Right lobe of liver (tissue), 6 donors: ENCODE results near the gene COX6A2. TPM values are rescaled to one million over a fixed set of nuclear protein-coding genes. Genes with fewer than 3 reads are reported as not detected.
A peak's percentile ranks its signal among the peaks of the same experiment; 100 is the strongest.

Experiments
- ATAC-seq, 4 donors: fragments of 200-7000 bp; cut with Tn5 transposase; one replicate each; pipeline ENCODE4 v1.9.1; 2020; ENCODE audit warnings: mild to moderate bottlenecking in 4 of 4, moderate library complexity in 4 of 4
- DNase-seq, 3 donors: peaks; one replicate each; pipeline ENCODE4 v3.0.0-alpha.2; 2020
- H3K27ac ChIP-seq, 3 donors: fragments of 200-600 bp; one replicate each; pipeline ENCODE4 v1.8.0; 2022
- H3K27me3 ChIP-seq, 2 donors: fragments of 200-600 bp; one replicate each; pipeline ENCODE4 v1.8.0; 2022
- H3K36me3 ChIP-seq, 4 donors: fragments of 200-600 bp; sonication (generic) in 1 of 4; one replicate each; pipeline versions ENCODE4 v1.5.1 to v1.8.0; 2017 to 2022; ENCODE audit warnings: control low read depth in 1 of 4
- H3K4me1 ChIP-seq, 4 donors: fragments of 200-600 bp; sonication (generic) in 1 of 4; one replicate each; pipeline versions ENCODE4 v1.5.1 to v1.8.0; 2017 to 2022; ENCODE audit warnings: control low read depth in 1 of 4
- H3K4me3 ChIP-seq, 3 donors: fragments of 200-600 bp; one replicate each; pipeline ENCODE4 v1.8.0; 2022
- H3K9me3 ChIP-seq, 4 donors: fragments of 200-600 bp; sonication (generic) in 1 of 4; one replicate each; pipeline versions ENCODE4 v1.5.1 to v1.8.0; 2017 to 2022; ENCODE audit warnings: control low read depth in 1 of 4
- CTCF ChIP-seq, 4 donors: fragments of 200-600 bp in 3 of 4; fragments of 450-650 bp in 1 of 4; IDR thresholded peaks; one replicate each; pipeline versions ENCODE4 v1.5.1 to v1.8.0; 2016 to 2022; ENCODE audit warnings: antibody characterized with exemption in 4 of 4, mild to moderate bottlenecking in 2 of 4
- POLR2A ChIP-seq: fragments of 450-650 bp; IDR thresholded peaks from one replicate; pipeline ENCODE4 v1.6.1; 2017; ENCODE audit warnings: antibody characterized with exemption, mild to moderate bottlenecking
- WGBS: methylation state at CpG from one replicate; pipeline ENCODE4 v1.1.6; 2018; ENCODE audit warnings: low coverage, low lambda C conversion rate; ENCODE audit not compliant: insufficient coverage; ENCODE audit errors: missing lambda C conversion rate; 5-methylcytosine and 5-hydroxymethylcytosine counted together
- intact Hi-C, 2 donors: fragments of 100-400 bp; cut with DNase I; formaldehyde crosslinking; loops; one replicate each; pipeline versions ENCODE4 v1.11.2 to v1.14.1; 2022
- total RNA-seq, 6 experiments: library from RNA; depleted of rRNA in 2 of 6; stranded (reverse); fragments of >200 nt in 2 of 6; fragmentation: NEBNext Ultra II Directional in 3 of 6; extraction: Animal tissue kit (Norgen Biotek cat#: 25700) in 3 of 6; gene quantifications; one replicate each; pipeline versions ENCODE4 v1.1.0 to v1.2.4, GENCODE V29; 2016 to 2023
- donor health status: DM: no; HTN: yes; CAD: no.
- donor health status: DM: no; HTN: no; CAD: no.
- donor health status: DM: no; HTN: no; CAD: no.
- donor health status: DM: no; HTN: yes; CAD: no.
- donor health status: DM: no; HTN: yes; CAD: no.

COX6A2 gene
- total RNA-seq, 6 experiments from 2014 or later, result 4.1 to 6.0 (median 4.6) TPM; not detected in 2

GRCh38 chr16:31390504-31391041, 37.6 kb downstream of the COX6A2 start:
- Histone ChIP-seq H3K36me3 (no peaks in the 10 kb centered on the region), H3K27me3 (no peaks in the 10 kb centered on the region), H3K27ac (no peak overlapping the region), H3K4me3 (no peak overlapping the region), H3K9me3 (no peaks in the 10 kb centered on the region), H3K4me1 (peaks cover 0 to 4% (median 0%) of the 10 kb centered on the region in 4 donors)
- ATAC-seq (peak; percentile 37 to 50 (median 44)), DNase-seq (no peak)
- intact Hi-C loops, result no loop called here
- WGBS, result 13% methylated on average over 6 of the region's 6 CpGs
- TF ChIP-seq POLR2A (no peak), CTCF (IDR thresholded peaks at IDR 0.05) (no peak)

GRCh38 chr16:31388535-31388934, 39.6 kb downstream of the COX6A2 start:
- WGBS, result 64% methylated on average over 2 of the region's 2 CpGs
- no peak overlapping the region for H3K27ac ChIP-seq
- DNase-seq (no peak), ATAC-seq (no peak)
- peaks cover 0 to 7% (median 0%) of the 10 kb centered on the region in 4 donors for H3K4me1 ChIP-seq
- intact Hi-C loops, result no loop called here
- no peak overlapping the region for H3K4me3 ChIP-seq
- H3K27me3 ChIP-seq, result no peaks in the 10 kb centered on the region
- no peaks in the 10 kb centered on the region for H3K36me3 ChIP-seq
- H3K9me3 ChIP-seq, result no peaks in the 10 kb centered on the region
- no peak for TF ChIP-seq CTCF (IDR thresholded peaks at IDR 0.05)
- no peak for TF ChIP-seq POLR2A

GRCh38 chr16:31386157-31386984, 41.8 kb downstream of the COX6A2 start:
- peak overlapping the region in 1 of 3 donors; percentile 43 for H3K27ac ChIP-seq

GRCh38 chr16:31385680-31386079, 42.5 kb downstream of the COX6A2 start:
- H3K36me3 ChIP-seq, result no peaks in the 10 kb centered on the region
- intact Hi-C loops, result no loop called here
- H3K27ac ChIP-seq, result peak overlapping the region in 1 of 3 donors; percentile 43
- H3K9me3 ChIP-seq, result no peaks in the 10 kb centered on the region
- WGBS, result 21% methylated on average over 3 of the region's 4 CpGs
- TF ChIP-seq CTCF (IDR thresholded peaks at IDR 0.05) (no peak), POLR2A (no peak)
- DNase-seq, result no peak
- no peak overlapping the region for H3K4me3 ChIP-seq
- peak; percentile 42 to 82 (median 56) for ATAC-seq
- no peaks in the 10 kb centered on the region for H3K27me3 ChIP-seq
- H3K4me1 ChIP-seq, result peaks cover 0 to 7% (median 0%) of the 10 kb centered on the region in 4 donors

More at GRCh38 chr16:31386157-31386984, 41.8 kb downstream of the COX6A2 start:
- Histone ChIP-seq H3K27me3 (no peaks in the 10 kb centered on the region), H3K9me3 (no peaks in the 10 kb centered on the region), H3K36me3 (no peaks in the 10 kb centered on the region), H3K4me1 (peaks cover 0 to 7% (median 0%) of the 10 kb centered on the region in 4 donors), H3K4me3 (no peak overlapping the region)
- TF ChIP-seq POLR2A (no peak), CTCF (IDR thresholded peaks at IDR 0.05) (no peak)
- intact Hi-C loops, result no loop called here
- ATAC-seq (peak in 3 of 4 donors; percentile 32 to 74 (median 59)), DNase-seq (no peak)
- WGBS, result 27% methylated on average over 5 of the region's 6 CpGs
